Smooth muscle cell (in vitro differentiated cells): ENCODE results near the gene ITGA2. TPM values are rescaled to one million over a fixed set of nuclear protein-coding genes. Genes with fewer than 3 reads are reported as not detected.

ENCODE experiments used
- DNase-seq: peaks from one replicate; lab custom pipeline; 2025; ENCODE audit not compliant: unreplicated experiment; lab: John Stamatoyannopoulos, UW
- H2AFZ ChIP-seq: fragments of 200-600 bp; sonication (generic); 2 replicates; pipeline ENCODE4 v1.6.0; 2016; ENCODE audit warnings: antibody characterized with exemption, low read depth, mild to moderate bottlenecking
- H3F3A ChIP-seq: fragments of 200-600 bp; sonication (generic); 2 replicates; pipeline ENCODE4 v1.6.0; 2017; ENCODE audit warnings: antibody characterized with exemption, low read depth
- H3K27ac ChIP-seq: fragments of 200-600 bp; sonication (generic); 2 replicates; pipeline ENCODE4 v1.5.1; 2016; ENCODE audit warnings: low read depth, mild to moderate bottlenecking
- H3K27me3 ChIP-seq: fragments of 200-600 bp; sonication (generic); 2 replicates; pipeline ENCODE4 v1.6.1; 2016; ENCODE audit warnings: low read depth, mild to moderate bottlenecking
- H3K36me3 ChIP-seq: fragments of 200-600 bp; sonication (generic); 2 replicates; pipeline ENCODE4 v1.5.1; 2016; ENCODE audit warnings: low read depth
- H3K4me1 ChIP-seq: fragments of 200-600 bp; sonication (generic); 2 replicates; pipeline ENCODE4 v1.5.1; 2016; ENCODE audit warnings: low read depth
- H3K4me2 ChIP-seq: fragments of 200-600 bp; sonication (generic); 2 replicates; pipeline ENCODE4 v1.6.0; 2016; ENCODE audit warnings: mild to moderate bottlenecking
- H3K4me3 ChIP-seq: fragments of 200-600 bp; sonication (generic); 2 replicates; pipeline ENCODE4 v1.5.1; 2016; ENCODE audit warnings: mild to moderate bottlenecking
- H3K79me2 ChIP-seq: fragments of 200-600 bp; sonication (generic); 2 replicates; pipeline ENCODE4 v1.6.0; 2016; ENCODE audit warnings: low read depth, mild to moderate bottlenecking
- H3K9ac ChIP-seq: fragments of 200-600 bp; sonication (generic); 2 replicates; pipeline ENCODE4 v1.6.0; 2016; ENCODE audit warnings: low read depth
- H3K9me3 ChIP-seq: fragments of 200-600 bp; sonication (generic); replicated peaks from 2 replicates; pipeline ENCODE4 v1.5.1; 2016; ENCODE audit warnings: low read depth
- H4K20me1 ChIP-seq: fragments of 200-600 bp; sonication (generic); 2 replicates; pipeline ENCODE4 v1.6.0; 2016; ENCODE audit warnings: low read depth
- WGBS: methylation state at CpG from one replicate; pipeline ENCODE4 v1.1.7; 2016; ENCODE audit warnings: low lambda C conversion rate; 5-methylcytosine and 5-hydroxymethylcytosine counted together
- polyA plus RNA-seq: library from polyadenylated mRNA; unstranded; fragments of >200 nt; fragmentation: Nextera tagmentation; extraction: Ambion mirVana; gene quantifications from 2 replicates; pipeline ENCODE4 v1.2.1, GENCODE V29; 2016
- total RNA-seq: library from RNA; depleted of rRNA; stranded (reverse); fragments of >200 nt; gene quantifications from 2 replicates; pipeline ENCODE4 v1.2.3, GENCODE V29; 2014
- TF ChIP-seq, protein P1 (sequence below): fragments of 200-600 bp; sonication (generic); IDR thresholded peaks from 2 replicates; pipeline ENCODE4 v1.5.1; 2017; ENCODE audit warnings: borderline replicate concordance, mild to moderate bottlenecking, antibody characterized with exemption; ENCODE audit not compliant: insufficient read depth, poor library complexity, severe bottlenecking

Gene ITGA2
- total and polyA plus RNA-seq, 2 experiments from 2014 or later = 1.5 to 19.2 TPM

DNA sequence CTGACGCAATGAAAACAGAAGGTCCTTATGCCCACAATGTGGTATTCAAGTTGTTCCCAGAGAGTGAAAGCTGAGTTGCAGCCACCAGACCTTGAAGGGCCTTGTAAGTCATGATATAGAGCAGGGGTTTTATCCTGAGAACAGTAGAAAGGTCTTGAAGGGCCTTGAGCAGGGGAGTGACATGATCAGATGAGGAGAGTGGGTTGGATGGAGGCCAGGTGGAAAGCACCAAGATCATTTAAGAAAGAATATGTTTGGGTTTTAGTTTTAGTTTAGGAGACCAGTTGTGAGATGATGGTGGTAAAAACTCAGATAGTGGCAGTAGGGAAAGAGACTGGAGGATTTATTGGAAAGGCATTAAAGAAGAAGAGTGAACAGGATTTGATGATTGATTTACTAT lies 5.9 kb downstream of the ITGA2 start:
- TF ChIP-seq, protein P1, sequence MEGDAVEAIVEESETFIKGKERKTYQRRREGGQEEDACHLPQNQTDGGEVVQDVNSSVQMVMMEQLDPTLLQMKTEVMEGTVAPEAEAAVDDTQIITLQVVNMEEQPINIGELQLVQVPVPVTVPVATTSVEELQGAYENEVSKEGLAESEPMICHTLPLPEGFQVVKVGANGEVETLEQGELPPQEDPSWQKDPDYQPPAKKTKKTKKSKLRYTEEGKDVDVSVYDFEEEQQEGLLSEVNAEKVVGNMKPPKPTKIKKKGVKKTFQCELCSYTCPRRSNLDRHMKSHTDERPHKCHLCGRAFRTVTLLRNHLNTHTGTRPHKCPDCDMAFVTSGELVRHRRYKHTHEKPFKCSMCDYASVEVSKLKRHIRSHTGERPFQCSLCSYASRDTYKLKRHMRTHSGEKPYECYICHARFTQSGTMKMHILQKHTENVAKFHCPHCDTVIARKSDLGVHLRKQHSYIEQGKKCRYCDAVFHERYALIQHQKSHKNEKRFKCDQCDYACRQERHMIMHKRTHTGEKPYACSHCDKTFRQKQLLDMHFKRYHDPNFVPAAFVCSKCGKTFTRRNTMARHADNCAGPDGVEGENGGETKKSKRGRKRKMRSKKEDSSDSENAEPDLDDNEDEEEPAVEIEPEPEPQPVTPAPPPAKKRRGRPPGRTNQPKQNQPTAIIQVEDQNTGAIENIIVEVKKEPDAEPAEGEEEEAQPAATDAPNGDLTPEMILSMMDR = no peak

DNA sequence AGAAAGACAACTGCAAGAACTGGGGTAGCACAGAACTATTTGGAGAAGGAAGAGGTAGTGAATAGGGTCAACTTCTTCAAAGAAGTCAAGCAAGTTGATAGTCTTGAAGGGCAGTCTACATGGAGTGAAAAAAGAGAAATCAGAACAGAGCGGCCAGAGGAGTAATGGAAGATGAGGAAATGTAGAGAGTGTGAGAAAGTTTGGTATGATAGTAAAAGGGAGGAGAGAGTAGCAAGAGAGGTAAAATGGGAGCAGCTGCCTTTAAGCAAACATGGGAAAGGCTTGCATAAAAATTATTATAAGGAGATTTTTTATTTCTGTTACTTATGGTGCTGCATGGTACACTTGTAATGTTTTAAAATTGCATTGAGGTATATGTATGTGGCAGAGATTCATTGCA lies 6.8 kb downstream of the ITGA2 start:
- no peak overlapping the region for H3K9ac ChIP-seq
- H3K27ac ChIP-seq = no peak overlapping the region
- no peaks in the 10 kb centered on the region for H3K36me3 ChIP-seq
- no peaks in the 10 kb centered on the region for H4K20me1 ChIP-seq
- H3K4me3 ChIP-seq = no peak overlapping the region
- H3K4me1 ChIP-seq = peaks cover 5% of the 10 kb centered on the region
- no peak for DNase-seq
- no peak overlapping the region for H3K4me2 ChIP-seq
- peaks cover 18% of the 10 kb centered on the region for H3K79me2 ChIP-seq
- TF ChIP-seq, protein P1 = no peak
- H2AFZ ChIP-seq = no peak overlapping the region
- no peaks in the 10 kb centered on the region for H3K27me3 ChIP-seq
- no peaks in the 10 kb centered on the region for H3K9me3 ChIP-seq
- WGBS = 100% methylated on average over 1 of the region's 1 CpG
- H3F3A ChIP-seq = no peaks in the 10 kb centered on the region

More for the DNA sequence above, 5.9 kb downstream of the ITGA2 start:
- Histone ChIP-seq H2AFZ (no peak overlapping the region), H3K79me2 (peaks cover 16% of the 10 kb centered on the region), H3K27me3 (no peaks in the 10 kb centered on the region), H3K27ac (no peak overlapping the region), H3K4me3 (no peak overlapping the region), H3F3A (no peaks in the 10 kb centered on the region), H3K36me3 (no peaks in the 10 kb centered on the region), H3K9me3 (no peaks in the 10 kb centered on the region), H4K20me1 (no peaks in the 10 kb centered on the region), H3K4me1 (peaks cover 13% of the 10 kb centered on the region), H3K9ac (no peak overlapping the region), H3K4me2 (no peak overlapping the region)
- 97% methylated on average over 1 of the region's 1 CpG for WGBS
- no peak for DNase-seq

DNA sequence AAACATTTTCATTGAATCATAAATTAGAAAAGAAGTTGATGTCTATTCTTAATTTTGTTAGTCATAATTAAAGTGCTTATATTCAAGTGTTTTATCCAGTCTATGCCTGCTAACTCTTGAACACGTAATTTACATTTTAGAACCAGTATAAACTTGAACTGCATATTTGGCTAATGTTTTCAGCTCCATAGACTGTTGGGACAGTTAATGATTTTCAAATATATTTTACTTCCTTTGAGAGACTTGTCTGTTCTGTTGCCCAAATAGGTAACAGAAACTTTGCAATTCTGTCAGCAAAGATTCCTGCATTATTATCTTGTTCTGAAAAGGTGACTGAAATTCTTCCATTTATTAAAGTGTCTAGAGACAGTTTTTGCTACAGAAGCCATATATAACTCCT lies 7.8 kb downstream of the ITGA2 start:
- Histone ChIP-seq H3K9ac (no peak overlapping the region), H3K9me3 (no peaks in the 10 kb centered on the region), H4K20me1 (no peaks in the 10 kb centered on the region), H3K79me2 (peaks cover 18% of the 10 kb centered on the region), H3K36me3 (no peaks in the 10 kb centered on the region), H3K27me3 (no peaks in the 10 kb centered on the region), H3K4me1 (peaks cover 4% of the 10 kb centered on the region), H2AFZ (no peak overlapping the region), H3F3A (no peaks in the 10 kb centered on the region), H3K4me3 (no peak overlapping the region), H3K27ac (peak overlapping the region; percentile 43), H3K4me2 (no peak overlapping the region)
- 90% methylated on average over 1 of the region's 1 CpG for WGBS
- TF ChIP-seq, protein P1 = no peak
- no peak for DNase-seq

DNA sequence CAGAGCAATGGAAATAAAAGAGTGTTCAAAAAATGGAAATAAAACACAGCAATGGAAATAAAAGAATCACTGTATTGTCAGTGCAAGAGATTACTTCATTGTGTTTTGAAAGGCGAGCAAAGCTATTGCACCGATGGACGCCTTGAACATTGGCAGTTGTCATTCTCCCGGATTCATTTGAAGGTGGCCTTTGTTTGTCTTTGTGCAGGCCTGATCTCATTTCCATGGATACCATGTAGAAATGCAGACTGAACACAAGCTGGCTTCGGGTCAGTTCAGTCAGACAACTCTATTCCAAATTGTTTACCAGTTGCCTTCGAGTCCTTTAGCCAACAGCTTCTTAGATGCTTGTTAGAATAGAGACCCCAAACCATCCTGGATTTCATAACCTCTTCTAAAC lies 8.3 kb downstream of the ITGA2 start:
- H3K79me2 ChIP-seq = peaks cover 22% of the 10 kb centered on the region
- H3K9ac ChIP-seq = no peak overlapping the region
- peak overlapping the region; percentile 43 for H3K27ac ChIP-seq
- H2AFZ ChIP-seq = no peak overlapping the region
- no peak overlapping the region for H3K4me2 ChIP-seq
- H4K20me1 ChIP-seq = no peaks in the 10 kb centered on the region
- DNase-seq = no peak
- WGBS = 87% methylated on average over 6 of the region's 6 CpGs
- no peaks in the 10 kb centered on the region for H3K36me3 ChIP-seq
- H3F3A ChIP-seq = no peaks in the 10 kb centered on the region
- TF ChIP-seq, protein P1 = no peak
- peaks cover 4% of the 10 kb centered on the region for H3K4me1 ChIP-seq
- no peaks in the 10 kb centered on the region for H3K27me3 ChIP-seq
- H3K4me3 ChIP-seq = no peak overlapping the region
- H3K9me3 ChIP-seq = no peaks in the 10 kb centered on the region
